Measurements from ENCODE around the gene NRXN3. TPM values are rescaled to one million over a fixed set of nuclear protein-coding genes. Genes with fewer than 3 reads are reported as not detected.

The NRXN3 gene
- total and polyA plus RNA-seq, 11 donors: 0.19 to 2.2 (median 1.1) TPM

GRCh38 chr14:79661752-79662151 lies 1491.6 kb downstream of the NRXN3 start:
- Histone ChIP-seq H3K9me3 (no peaks in the 10 kb centered on the region), H3K36me3 (no peaks in the 10 kb centered on the region), H3K4me1 (no peaks in the 10 kb centered on the region), H3K27me3 (no peaks in the 10 kb centered on the region), H3K27ac (no peak overlapping the region), H3K4me3 (no peak overlapping the region)
- DNase-seq (no peak), ATAC-seq (no peak)
- intact Hi-C loops (cut with DNase I): no loop called here
- TF ChIP-seq POLR2A (IDR thresholded peaks at IDR 0.05): no peak
- no peak for TF ChIP-seq CTCF (IDR thresholded peaks at IDR 0.05)
- WGBS, 4 donors: 49 to 56% (median 52%) methylated on average over 4 of the region's 4 CpGs

- TF ChIP-seq CTCF (IDR thresholded peaks at IDR 0.05): no peak
- TF ChIP-seq POLR2A (IDR thresholded peaks at IDR 0.05): no peak
- Histone ChIP-seq H3K36me3 (no peaks in the 10 kb centered on the region), H3K4me1 (no peaks in the 10 kb centered on the region), H3K27me3 (no peaks in the 10 kb centered on the region), H3K9me3 (no peaks in the 10 kb centered on the region), H3K4me3 (no peak overlapping the region), H3K27ac (no peak overlapping the region)
- ATAC-seq: no peak
- no peak for DNase-seq
- intact Hi-C loops (cut with DNase I): no loop called here
- WGBS, 4 donors: 54 to 62% (median 59%) methylated on average over 2 of the region's 2 CpGs
Measured at GRCh38 chr14:79663453-79663852, 1493.3 kb downstream of the NRXN3 start.

- Histone ChIP-seq H3K4me3 (no peak overlapping the region), H3K27me3 (no peaks in the 10 kb centered on the region), H3K27ac (no peak overlapping the region), H3K9me3 (no peaks in the 10 kb centered on the region), H3K4me1 (no peaks in the 10 kb centered on the region), H3K36me3 (no peaks in the 10 kb centered on the region)
- TF ChIP-seq POLR2A (IDR thresholded peaks at IDR 0.05) (no peak), CTCF (IDR thresholded peaks at IDR 0.05) (no peak)
- DNase-seq (no peak), ATAC-seq (no peak)
- WGBS, 4 donors: 88 to 96% (median 93%) methylated on average over 3 of the region's 3 CpGs
- intact Hi-C loops (cut with DNase I): no loop called here
Measured at GRCh38 chr14:79665556-79665955, 1495.4 kb downstream of the NRXN3 start.

- ATAC-seq (no peak), DNase-seq (no peak)
- H3K27me3 ChIP-seq: no peaks in the 10 kb centered on the region
- no peaks in the 10 kb centered on the region for H3K9me3 ChIP-seq
- no peak for TF ChIP-seq CTCF (IDR thresholded peaks at IDR 0.05)
- TF ChIP-seq POLR2A (IDR thresholded peaks at IDR 0.05): no peak
- no peak overlapping the region for H3K27ac ChIP-seq
- H3K36me3 ChIP-seq: no peaks in the 10 kb centered on the region
- intact Hi-C loops (cut with DNase I): no loop called here
- WGBS, 4 donors: 71 to 77% (median 75%) methylated on average over 3 of the region's 3 CpGs
- H3K4me1 ChIP-seq: no peaks in the 10 kb centered on the region
- H3K4me3 ChIP-seq: no peak overlapping the region
Measured at GRCh38 chr14:79668951-79669350, 1498.8 kb downstream of the NRXN3 start.

Measured in heart left ventricle (tissue), 16 donors.